ENCODE measurements around the gene RBM17. TPM values are rescaled to one million over a fixed set of nuclear protein-coding genes. Genes with fewer than 3 reads are reported as not detected.

The RBM17 gene
- total and polyA plus RNA-seq, 2 of the 13 experiments (the other 11 are each of a cell fraction or from before 2014, with no cell fraction given): 30.7 to 77.5 TPM

GRCh38 chr10:6164271-6165095 lies 75.6 kb downstream of the RBM17 start:
- POLR2A ChIA-PET: no interaction called here
- H4K20me1 ChIP-seq (ENCODE audit: insufficient read depth, low read length): no peaks in the 10 kb centered on the region
- H3K4me3 ChIP-seq (replicated peaks in 1 of 3; ENCODE audit: insufficient read depth in 1 of 3, low read depth in 2 of 3, low read length in 3 of 3): no peak overlapping the region
- H3K27me3 ChIP-seq (ENCODE audit: control insufficient read depth in 1 of 2, insufficient read depth in 2 of 2, low read length in 2 of 2): 0 out of 5 replicates have a peak, but pooled peaks cover 0 to 2% of the 10 kb centered on the region in 2 experiments
- H3K79me2 ChIP-seq (ENCODE audit: insufficient read depth, low read length): no peaks in the 10 kb centered on the region
- in situ Hi-C loops (cut with HindIII; ENCODE audit: extremely low pct_ligation_motif_present, low pct_unique_long_range_greater_than_20kb) (no loop called here), intact Hi-C loops (cut with micrococcal nuclease; ENCODE audit: unreplicated experiment) (no loop called here)
- FAIRE-seq (no peak), DNase-seq (ENCODE audit: low spot score) (no peak), ATAC-seq (no peak)
- no peak overlapping the region for H3K27ac ChIP-seq (ENCODE audit: extremely low read length, insufficient read depth, low read length)
- TF ChIP-seq BORCS8-MEF2B (CRISPR knock-in tag; IDR thresholded peaks at IDR 0.05): no peak
- no peak for TF ChIP-seq ZNF577 (CRISPR knock-in tag; IDR thresholded peaks at IDR 0.05; ENCODE audit: borderline replicate concordance, low read depth)
- no peak for TF ChIP-seq PRMT3 (CRISPR knock-in tag; IDR thresholded peaks at IDR 0.05; ENCODE audit: borderline replicate concordance, low read depth)
- TF ChIP-seq ZNF772 (CRISPR knock-in tag; IDR thresholded peaks at IDR 0.05): no peak
- TF ChIP-seq NFATC3 (CRISPR knock-in tag; IDR thresholded peaks at IDR 0.05): no peak
- TF ChIP-seq HMGXB3 (CRISPR knock-in tag; IDR thresholded peaks at IDR 0.05; ENCODE audit: borderline replicate concordance): no peak
- TF ChIP-seq CBFB (CRISPR knock-in tag; IDR thresholded peaks at IDR 0.05): no peak
- no peak for TF ChIP-seq ZNF678 (CRISPR knock-in tag; IDR thresholded peaks at IDR 0.05)
- TF ChIP-seq CREB1 (IDR thresholded peaks at IDR 0.05): no peak
- TF ChIP-seq CREB1 (CRISPR knock-in tag; IDR thresholded peaks at IDR 0.05): no peak
- TF ChIP-seq ATF2 (CRISPR knock-in tag; IDR thresholded peaks at IDR 0.05): no peak
- no peak for TF ChIP-seq RBM39 (IDR thresholded peaks at IDR 0.05; ENCODE audit: low read depth, low read length, poor library complexity, severe bottlenecking)
- no peak for TF ChIP-seq TERF1 (CRISPR knock-in tag; IDR thresholded peaks at IDR 0.05)
- no peaks in the 10 kb centered on the region for H3K36me3 ChIP-seq (replicated peaks in 1 of 2; ENCODE audit: control insufficient read depth in 1 of 2, insufficient read depth in 2 of 2, low read length in 2 of 2)
- no peak overlapping the region for H2AFZ ChIP-seq (ENCODE audit: low read length)
- 58% methylated on average over 12 of the region's 16 CpGs for WGBS (ENCODE audit: low lambda C conversion rate)
- CTCF ChIA-PET (ENCODE audit: low intra/inter-chr PET ratio, low total read pairs): no interaction called here
- H3K9ac ChIP-seq (ENCODE audit: insufficient read depth, low read depth, low read length): no peak overlapping the region
- H3K4me1 ChIP-seq (ENCODE audit: insufficient read depth, low read length): no peaks in the 10 kb centered on the region
- H3K9me3 ChIP-seq (ENCODE audit: low read length): no peaks in the 10 kb centered on the region
- H3K4me2 ChIP-seq (ENCODE audit: low read depth, low read length): no peak overlapping the region
- BruUV-seq (replicated peaks): no TSS peak

Data from HepG2 (cell line).